Measurements from ENCODE around the gene OCA2.
"Not testable (repeated sequence)": the region's sequence is repeated elsewhere in the genome, so short reads cannot be mapped to it uniquely, and the experiment has no call there.

OCA2 gene

DNA sequence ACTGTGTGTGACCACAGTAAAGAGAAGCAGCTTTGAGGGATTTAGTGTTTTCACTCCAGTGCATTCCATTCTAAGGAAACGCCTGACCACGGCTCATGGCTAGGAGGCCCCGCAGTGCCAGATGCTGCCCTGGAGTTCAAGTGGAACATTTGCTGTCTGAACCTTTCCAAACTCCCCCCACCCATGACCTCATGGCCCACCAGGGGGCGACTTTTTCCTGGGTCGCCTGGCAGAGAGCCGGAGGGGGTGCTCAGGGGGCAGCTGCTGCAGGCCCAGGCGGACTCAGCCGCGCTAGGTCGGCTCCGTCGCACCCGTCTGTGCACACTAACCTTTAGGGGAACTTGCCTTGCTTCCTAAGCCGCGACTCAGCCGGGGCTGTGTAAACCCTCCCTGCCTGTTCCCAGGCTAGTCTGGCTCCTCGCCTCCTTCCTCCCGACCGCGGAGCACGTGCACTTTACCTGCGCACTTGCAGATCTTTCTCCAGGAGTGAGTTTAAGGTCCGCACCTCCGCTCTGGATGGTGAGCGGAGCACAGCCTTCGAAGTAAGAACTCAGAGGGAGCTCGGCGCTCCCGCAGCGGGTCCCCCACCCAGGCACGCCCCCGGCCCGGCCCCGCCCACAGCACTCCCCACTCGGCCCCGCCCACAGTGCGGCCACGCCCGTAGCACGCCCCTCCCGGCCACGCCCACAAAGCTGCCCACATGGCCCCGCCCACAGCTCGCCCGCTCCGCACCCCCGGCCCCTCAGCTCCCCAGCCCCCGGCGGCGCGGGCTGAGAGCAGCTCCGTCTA is at the start of gene OCA2:
Gene OCA2 (minus strand): TSS at position 550 of the 789 bp plus-strand sequence. CDS start 17,441 bp downstream, outside the sequence.
- no peak for DNase-seq (ENCODE audit: insufficient read length, low spot score)
- FAIRE-seq = peak; percentile 69

GRCh38 chr15:28147801-28148200 is 48.7 kb upstream of the OCA2 start:
- no peak for DNase-seq (ENCODE audit: insufficient read length, low spot score)
- no peak for FAIRE-seq

DNA sequence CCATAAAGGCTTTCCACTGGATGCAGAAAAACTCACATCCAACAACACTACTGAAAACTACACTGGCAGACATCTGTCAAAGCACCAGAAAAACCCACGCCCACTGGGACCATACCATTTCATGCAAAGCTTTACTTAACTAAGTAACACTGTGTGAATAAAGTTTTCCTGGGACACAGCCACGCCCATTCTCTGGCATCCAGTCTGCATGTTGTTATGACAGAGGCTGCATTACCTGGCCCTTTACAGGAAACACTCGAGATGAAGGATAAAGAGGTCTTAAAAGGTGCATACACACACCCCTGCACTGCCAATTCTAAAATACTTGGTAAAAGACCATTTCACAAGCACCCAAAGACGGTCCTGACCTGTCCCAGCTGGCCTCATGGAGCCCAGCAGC is 46.3 kb upstream of the OCA2 start:
- not testable (repeated sequence) for DNase-seq (ENCODE audit: insufficient read length, low spot score)

DNA sequence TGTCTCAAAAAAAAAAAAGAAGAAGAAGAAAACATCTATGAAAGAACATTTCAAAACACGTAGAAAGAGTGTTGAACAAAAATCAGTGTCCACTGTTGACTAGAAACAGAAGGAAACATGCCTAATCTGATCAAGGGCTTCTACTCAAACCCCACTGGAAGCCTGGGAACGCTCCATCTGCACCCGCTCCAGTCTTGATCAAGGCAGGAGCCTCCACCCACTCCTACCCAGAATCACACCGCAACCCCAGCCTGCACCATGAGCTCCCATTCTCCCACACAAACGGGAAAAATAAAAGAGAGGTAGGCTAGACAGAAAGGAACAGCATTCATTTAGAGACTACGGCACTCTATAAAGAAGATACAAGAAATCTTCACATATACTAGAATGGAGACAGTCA is 40.9 kb upstream of the OCA2 start:
- no peak for FAIRE-seq
- DNase-seq (ENCODE audit: insufficient read length, low spot score) = no peak

More for the DNA sequence above, 46.3 kb upstream of the OCA2 start:
- not testable (repeated sequence) for FAIRE-seq

GRCh38 chr15:28137408-28138039 is 38.4 kb upstream of the OCA2 start:
- DNase-seq (ENCODE audit: insufficient read length, low spot score); FAIRE-seq: not testable (repeated sequence)

GRCh38 chr15:28136236-28136904 is 37.3 kb upstream of the OCA2 start:
- not testable (repeated sequence) for FAIRE-seq; DNase-seq (ENCODE audit: insufficient read length, low spot score)

DNA sequence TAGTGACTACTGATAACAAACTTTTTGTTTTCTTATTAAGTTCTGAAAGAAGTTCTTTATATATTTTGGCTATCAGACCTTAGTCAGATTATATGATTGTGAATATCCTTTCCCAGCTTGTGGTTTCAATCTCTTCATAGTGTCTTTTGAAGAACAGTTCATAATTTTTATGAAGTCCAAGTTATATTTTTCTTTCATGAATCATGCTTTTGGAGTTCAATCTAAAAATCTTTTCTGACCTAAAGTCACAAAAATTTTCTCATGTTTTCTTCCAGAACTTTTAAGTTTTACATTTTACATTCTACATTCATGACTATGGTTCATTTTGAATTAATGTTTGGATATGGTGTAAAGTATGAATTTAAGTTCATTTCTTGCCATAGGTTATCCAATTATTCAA is 34.2 kb upstream of the OCA2 start:
- DNase-seq (ENCODE audit: insufficient read length, low spot score) (no peak), FAIRE-seq (no peak)

DNA sequence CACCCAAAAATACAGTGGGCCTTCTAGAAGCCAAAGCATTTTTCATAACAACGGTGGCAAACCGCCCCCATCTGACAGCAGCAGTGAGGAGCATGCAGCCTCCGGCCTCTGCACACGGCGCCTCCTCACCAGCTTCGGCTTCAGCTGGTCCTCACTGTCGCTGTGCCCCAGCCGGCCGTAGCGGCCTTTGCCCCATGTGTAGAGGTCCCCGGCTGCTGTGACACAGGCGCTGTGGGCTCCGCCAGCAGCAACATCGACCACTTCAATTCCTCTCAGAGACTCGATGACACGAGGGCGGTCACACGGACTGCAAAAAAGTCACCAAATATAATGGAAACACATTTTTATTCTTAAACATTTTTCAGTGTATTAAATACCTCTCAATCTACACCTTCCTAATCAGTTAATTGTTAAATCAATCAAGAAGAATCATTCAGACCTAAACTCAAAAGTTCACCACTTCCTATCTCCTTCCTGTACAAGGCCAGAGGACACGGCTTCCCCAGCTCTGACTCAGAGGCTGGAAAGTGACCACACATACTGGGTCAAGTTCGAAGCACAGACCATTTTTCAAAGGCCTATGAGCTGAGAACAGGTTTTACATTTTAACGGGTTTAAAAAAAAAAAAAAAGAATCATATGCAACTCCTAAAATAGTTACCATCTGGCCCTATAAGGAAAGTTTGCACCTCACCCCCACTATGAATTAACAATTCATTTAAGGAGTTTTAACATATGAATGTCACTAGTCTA is 33.6 kb upstream of the OCA2 start:
- no peak for DNase-seq (ENCODE audit: insufficient read length, low spot score)

GRCh38 chr15:28131946-28132345 is 32.8 kb upstream of the OCA2 start:
- DNase-seq (ENCODE audit: insufficient read length, low spot score) (no peak), FAIRE-seq (no peak)

More for the DNA sequence above, 33.6 kb upstream of the OCA2 start:
- FAIRE-seq = no peak

- DNase-seq (ENCODE audit: insufficient read length, low spot score) (no peak), FAIRE-seq (no peak)
These were observed 32.3 kb upstream of the OCA2 start for GRCh38 chr15:28131400-28131799.

GRCh38 chr15:28130651-28131050 is 31.5 kb upstream of the OCA2 start:
- FAIRE-seq = no peak
- no peak for DNase-seq (ENCODE audit: insufficient read length, low spot score)

- DNase-seq (ENCODE audit: insufficient read length, low spot score) = no peak
- no peak for FAIRE-seq
These were observed 30.2 kb upstream of the OCA2 start for GRCh38 chr15:28129231-28129848.

GRCh38 chr15:28128031-28128430 is 28.9 kb upstream of the OCA2 start:
- DNase-seq (ENCODE audit: insufficient read length, low spot score) (no peak), FAIRE-seq (no peak)

- DNase-seq (ENCODE audit: insufficient read length, low spot score) (no peak), FAIRE-seq (no peak)
These were observed 27.9 kb upstream of the OCA2 start for GRCh38 chr15:28127036-28127435.

- FAIRE-seq (no peak), DNase-seq (ENCODE audit: insufficient read length, low spot score) (peak; percentile 35)
These were observed 26.8 kb upstream of the OCA2 start for GRCh38 chr15:28125673-28126651.

- DNase-seq (ENCODE audit: insufficient read length, low spot score) (no peak), FAIRE-seq (no peak)
These were observed 25.7 kb upstream of the OCA2 start for GRCh38 chr15:28124841-28125240.

- DNase-seq (ENCODE audit: insufficient read length, low spot score) (peak; percentile 66), FAIRE-seq (no peak)
These were observed 24.4 kb upstream of the OCA2 start for GRCh38 chr15:28123408-28124023.

DNA sequence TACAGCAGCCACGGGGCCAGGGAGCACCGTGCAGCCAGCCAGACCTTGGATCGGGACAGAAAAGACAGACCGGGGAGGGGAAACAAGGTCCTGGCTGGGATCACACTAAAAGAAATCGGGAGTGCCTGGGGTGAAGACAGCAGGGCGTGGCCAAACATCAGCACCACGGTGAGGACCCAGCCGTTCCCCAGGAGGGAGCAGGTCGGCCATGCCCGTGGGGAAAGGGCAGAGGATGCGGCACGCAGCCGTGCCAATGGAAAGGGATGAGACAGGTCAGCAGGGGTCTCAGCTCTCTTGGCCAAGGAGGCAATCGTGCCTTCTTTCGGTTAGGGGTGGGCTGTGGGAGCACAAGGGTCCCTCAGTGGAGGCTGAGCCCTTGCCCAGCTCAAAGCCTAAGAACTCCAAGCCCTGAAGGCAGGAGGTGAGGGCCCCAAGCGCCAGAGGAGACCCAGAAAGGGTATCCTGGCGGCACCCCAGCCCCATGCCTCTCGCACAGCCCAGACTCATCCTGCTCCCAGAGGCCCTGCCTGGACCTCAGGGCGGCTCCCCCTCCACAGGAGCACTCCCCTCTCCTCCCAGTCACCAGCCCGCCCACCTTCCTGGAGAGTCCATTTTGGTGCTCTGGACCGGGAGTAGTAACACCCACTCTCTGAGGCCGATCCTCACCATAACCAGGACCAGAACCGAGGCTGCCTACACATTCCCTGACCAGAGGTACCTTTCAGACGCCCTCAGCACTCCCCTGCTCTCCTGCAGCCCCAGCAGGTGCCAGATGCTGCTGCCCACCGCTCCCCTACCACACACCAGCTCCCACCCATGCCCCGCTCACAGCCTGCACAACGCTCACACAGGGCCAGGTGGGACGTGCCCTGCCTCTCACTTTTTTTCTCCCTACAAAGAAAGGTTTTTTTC is 23.2 kb upstream of the OCA2 start:
- DNase-seq (ENCODE audit: insufficient read length, low spot score) = no peak
- FAIRE-seq = no peak
